ENCODE measurements around the gene DCLK1. TPM values are rescaled to one million over a fixed set of nuclear protein-coding genes. Genes with fewer than 3 reads are reported as not detected.

DCLK1 gene
- total and polyA plus RNA-seq, 7 experiments from 2014 or later: not detected

DNA sequence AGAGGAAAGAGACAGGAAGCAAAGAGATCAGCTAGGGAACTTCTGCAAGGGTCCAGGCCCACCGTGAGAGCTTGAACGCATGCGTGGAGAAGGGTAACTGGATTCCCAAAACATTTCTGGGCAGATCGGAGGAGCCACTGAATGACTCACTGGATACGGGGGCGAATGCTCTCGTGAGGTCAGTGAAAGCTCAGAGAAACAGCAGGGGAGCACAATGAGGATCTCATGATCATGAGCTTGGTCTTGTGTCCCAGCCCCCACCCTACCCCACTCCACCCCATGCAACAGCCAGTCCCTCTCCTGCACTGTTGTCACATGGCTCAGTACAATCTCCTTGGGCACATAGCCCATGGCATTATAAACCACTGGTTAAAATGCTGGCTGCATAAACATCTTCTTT lies 40.6 kb downstream of the DCLK1 start:
- no peak overlapping the region for H3K4me3 ChIP-seq (ENCODE audit: low read length)
- Mint-ChIP-seq H3K4me1 (no peaks in the 10 kb centered on the region), H3K27ac (no peak overlapping the region), H3K9me3 (peaks cover 0 to 22% (median 5%) of the 10 kb centered on the region in 11 donors), H3K27me3 (peaks cover 0 to 10% (median 3%) of the 10 kb centered on the region in 5 donors), H3K36me3 (no peaks in the 10 kb centered on the region), H3K4me3 (no peak overlapping the region)
- no peaks in the 10 kb centered on the region for H3K4me1 ChIP-seq (ENCODE audit: control insufficient read depth in 2 of 2, insufficient read depth in 2 of 2, low read length in 2 of 2)
- no peak for ATAC-seq
- DNase-seq: no peak
- no peak overlapping the region for H3K27ac ChIP-seq (ENCODE audit: low read depth, low read length)
- H3K9me3 ChIP-seq (ENCODE audit: control insufficient read depth in 2 of 3, low read length in 3 of 3): peaks cover 0 to 3% (median 0%) of the 10 kb centered on the region in 3 experiments
- POLR2A ChIA-PET: no interaction called here
- intact Hi-C loops (cut with micrococcal nuclease): no loop called here
- no peaks in the 10 kb centered on the region for H3K27me3 ChIP-seq (ENCODE audit: control insufficient read depth in 2 of 2, insufficient read depth in 2 of 2, low read length in 2 of 2)
- CTCF ChIA-PET: no interaction called here
- H3K36me3 ChIP-seq (ENCODE audit: control insufficient read depth in 2 of 3, insufficient read depth in 3 of 3, low read length in 3 of 3): no peaks in the 10 kb centered on the region

DNA sequence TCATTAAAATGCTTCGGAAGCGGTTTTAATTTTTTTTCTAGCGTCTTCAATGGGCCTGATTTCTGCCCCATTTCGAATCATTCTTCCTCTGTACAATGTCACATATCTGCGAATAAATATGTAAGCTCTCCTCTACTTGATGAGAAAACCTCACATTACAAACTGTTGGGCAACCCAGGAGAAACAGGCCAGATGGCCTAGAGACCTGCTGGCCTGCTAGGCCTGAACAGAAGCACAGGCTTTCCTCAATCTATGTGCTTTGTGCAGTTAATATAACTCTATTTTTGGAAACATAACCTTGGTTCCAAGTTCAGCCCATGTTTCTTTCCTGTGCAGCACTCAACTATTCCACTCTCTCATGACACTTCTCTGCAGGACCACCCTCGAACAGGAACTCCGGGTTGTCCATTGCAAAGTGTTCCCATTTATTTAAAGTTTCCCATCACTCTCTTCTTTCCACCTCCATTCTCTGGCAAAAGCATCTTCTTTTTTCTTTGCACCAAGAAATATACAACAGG lies 42.0 kb downstream of the DCLK1 start:
- no peak overlapping the region for H3K4me3 Mint-ChIP-seq
- peaks cover 0 to 22% (median 5%) of the 10 kb centered on the region in 11 donors for H3K9me3 Mint-ChIP-seq
- ChIA-PET POLR2A (no interaction called here), CTCF (no interaction called here)
- no peaks in the 10 kb centered on the region for H3K36me3 ChIP-seq (ENCODE audit: control insufficient read depth in 2 of 3, insufficient read depth in 3 of 3, low read length in 3 of 3)
- H3K4me1 Mint-ChIP-seq: no peaks in the 10 kb centered on the region
- H3K4me3 ChIP-seq (ENCODE audit: low read length): no peak overlapping the region
- DNase-seq (no peak), ATAC-seq (no peak)
- H3K4me1 ChIP-seq (ENCODE audit: control insufficient read depth in 2 of 2, insufficient read depth in 2 of 2, low read length in 2 of 2): no peaks in the 10 kb centered on the region
- peaks cover 0 to 10% (median 3%) of the 10 kb centered on the region in 5 donors for H3K27me3 Mint-ChIP-seq
- H3K27me3 ChIP-seq (ENCODE audit: control insufficient read depth in 2 of 2, insufficient read depth in 2 of 2, low read length in 2 of 2): no peaks in the 10 kb centered on the region
- no peak overlapping the region for H3K27ac ChIP-seq (ENCODE audit: low read depth, low read length)
- H3K9me3 ChIP-seq (ENCODE audit: control insufficient read depth in 2 of 3, low read length in 3 of 3): peaks cover 0 to 3% (median 0%) of the 10 kb centered on the region in 3 experiments
- no peaks in the 10 kb centered on the region for H3K36me3 Mint-ChIP-seq
- intact Hi-C loops (cut with micrococcal nuclease): no loop called here
- no peak overlapping the region for H3K27ac Mint-ChIP-seq

DNA sequence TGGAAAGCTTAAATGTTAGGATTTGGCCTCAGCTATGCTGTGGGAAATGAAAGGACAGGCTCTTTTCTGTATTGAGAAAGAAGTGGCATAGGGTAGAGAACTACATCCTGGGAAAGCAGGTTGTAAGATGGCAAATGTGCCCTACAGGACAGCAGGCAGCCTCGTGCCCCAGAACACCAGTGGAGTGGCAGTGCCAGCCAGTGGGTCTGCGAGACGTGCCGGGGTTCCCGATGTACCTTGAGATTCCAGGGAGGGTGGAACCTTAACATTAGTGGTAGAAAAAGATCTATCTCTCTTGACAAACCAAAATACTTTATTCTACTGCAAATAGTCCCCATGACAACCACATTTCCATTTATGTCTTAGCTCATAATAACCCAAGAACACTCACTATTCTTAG lies 42.7 kb downstream of the DCLK1 start:
- no peak for DNase-seq

DNA sequence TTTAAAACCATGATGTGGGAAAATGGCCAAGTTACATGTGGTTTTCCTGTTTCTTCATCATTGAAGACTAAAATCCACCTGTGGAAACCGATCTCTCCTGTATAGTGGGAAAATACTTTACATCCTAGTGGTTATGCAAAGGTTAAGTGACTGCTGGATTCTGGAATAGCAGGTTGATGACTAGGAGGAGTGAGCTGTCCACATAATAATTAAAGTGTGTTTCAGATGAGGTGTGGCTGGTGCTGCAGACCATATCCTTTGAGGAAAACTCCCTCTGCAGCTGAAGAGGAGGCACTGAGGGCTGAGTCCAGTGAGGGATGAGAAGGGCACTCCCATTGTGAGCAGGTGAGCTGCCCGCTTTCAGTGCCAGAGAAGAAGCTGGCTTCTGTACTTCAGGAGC lies 43.2 kb downstream of the DCLK1 start:
- no peak overlapping the region for H3K4me3 Mint-ChIP-seq
- no peaks in the 10 kb centered on the region for H3K27me3 ChIP-seq (ENCODE audit: control insufficient read depth in 2 of 2, insufficient read depth in 2 of 2, low read length in 2 of 2)
- DNase-seq: no peak
- ChIA-PET POLR2A (no interaction called here), CTCF (no interaction called here)
- intact Hi-C loops (cut with micrococcal nuclease): no loop called here
- peaks cover 0 to 3% (median 0%) of the 10 kb centered on the region in 3 experiments for H3K9me3 ChIP-seq (ENCODE audit: control insufficient read depth in 2 of 3, low read length in 3 of 3)
- no peaks in the 10 kb centered on the region for H3K36me3 Mint-ChIP-seq
- H3K9me3 Mint-ChIP-seq: peaks cover 0 to 22% (median 5%) of the 10 kb centered on the region in 11 donors
- no peaks in the 10 kb centered on the region for H3K36me3 ChIP-seq (ENCODE audit: control insufficient read depth in 2 of 3, insufficient read depth in 3 of 3, low read length in 3 of 3)
- ATAC-seq: no peak
- H3K4me3 ChIP-seq (ENCODE audit: low read length): no peak overlapping the region
- no peak overlapping the region for H3K27ac Mint-ChIP-seq
- H3K4me1 ChIP-seq (ENCODE audit: control insufficient read depth in 2 of 2, insufficient read depth in 2 of 2, low read length in 2 of 2): no peaks in the 10 kb centered on the region
- H3K4me1 Mint-ChIP-seq: no peaks in the 10 kb centered on the region
- H3K27me3 Mint-ChIP-seq: peaks cover 0 to 10% (median 3%) of the 10 kb centered on the region in 5 donors
- no peak overlapping the region for H3K27ac ChIP-seq (ENCODE audit: low read depth, low read length)

More for the DNA sequence above, 42.7 kb downstream of the DCLK1 start:
- peaks cover 0 to 22% (median 5%) of the 10 kb centered on the region in 11 donors for H3K9me3 Mint-ChIP-seq
- no peak for ATAC-seq
- ChIA-PET CTCF (no interaction called here), POLR2A (no interaction called here)
- H3K27ac Mint-ChIP-seq: no peak overlapping the region
- Histone ChIP-seq H3K36me3 (ENCODE audit: control insufficient read depth in 2 of 3, insufficient read depth in 3 of 3, low read length in 3 of 3) (no peaks in the 10 kb centered on the region), H3K9me3 (ENCODE audit: control insufficient read depth in 2 of 3, low read length in 3 of 3) (peaks cover 0 to 3% (median 0%) of the 10 kb centered on the region in 3 experiments), H3K27ac (ENCODE audit: low read depth, low read length) (no peak overlapping the region), H3K4me3 (ENCODE audit: low read length) (no peak overlapping the region), H3K4me1 (ENCODE audit: control insufficient read depth in 2 of 2, insufficient read depth in 2 of 2, low read length in 2 of 2) (no peaks in the 10 kb centered on the region), H3K27me3 (ENCODE audit: control insufficient read depth in 2 of 2, insufficient read depth in 2 of 2, low read length in 2 of 2) (no peaks in the 10 kb centered on the region)
- no peaks in the 10 kb centered on the region for H3K36me3 Mint-ChIP-seq
- H3K4me1 Mint-ChIP-seq: no peaks in the 10 kb centered on the region
- peaks cover 0 to 10% (median 3%) of the 10 kb centered on the region in 5 donors for H3K27me3 Mint-ChIP-seq
- H3K4me3 Mint-ChIP-seq: no peak overlapping the region
- intact Hi-C loops (cut with micrococcal nuclease): no loop called here

DNA sequence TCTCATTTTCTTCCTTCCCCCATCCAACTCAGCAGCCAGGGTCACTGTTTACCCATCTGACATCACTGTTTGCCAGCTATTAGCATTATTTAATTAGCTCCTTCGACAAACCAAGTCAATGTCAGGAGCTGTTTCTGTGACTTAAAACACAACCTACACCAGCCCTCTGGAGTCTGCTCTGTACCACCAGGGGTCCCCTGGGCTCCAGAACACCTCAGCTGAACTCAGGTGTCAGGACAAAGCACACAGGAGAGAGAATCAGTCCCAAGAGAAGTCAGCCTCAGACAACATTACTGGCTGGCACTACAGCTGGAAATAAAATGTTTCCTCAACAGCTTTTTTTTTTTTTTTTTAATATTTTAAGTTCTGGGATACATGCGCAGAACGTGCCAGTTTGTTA lies 45.1 kb downstream of the DCLK1 start:
- ATAC-seq (no peak), DNase-seq (no peak)
- no peaks in the 10 kb centered on the region for H3K36me3 ChIP-seq (ENCODE audit: control insufficient read depth in 2 of 3, insufficient read depth in 3 of 3, low read length in 3 of 3)
- peaks cover 0 to 5% (median 0%) of the 10 kb centered on the region in 5 donors for H3K27me3 Mint-ChIP-seq
- no peaks in the 10 kb centered on the region for H3K27me3 ChIP-seq (ENCODE audit: control insufficient read depth in 2 of 2, insufficient read depth in 2 of 2, low read length in 2 of 2)
- peaks cover 0 to 3% (median 0%) of the 10 kb centered on the region in 3 experiments for H3K9me3 ChIP-seq (ENCODE audit: control insufficient read depth in 2 of 3, low read length in 3 of 3)
- CTCF ChIA-PET: no interaction called here
- H3K4me3 ChIP-seq (ENCODE audit: low read length): no peak overlapping the region
- no peak overlapping the region for H3K27ac Mint-ChIP-seq
- H3K4me1 ChIP-seq (ENCODE audit: control insufficient read depth in 2 of 2, insufficient read depth in 2 of 2, low read length in 2 of 2): no peaks in the 10 kb centered on the region
- H3K36me3 Mint-ChIP-seq: no peaks in the 10 kb centered on the region
- no peaks in the 10 kb centered on the region for H3K4me1 Mint-ChIP-seq
- no peak overlapping the region for H3K27ac ChIP-seq (ENCODE audit: low read depth, low read length)
- no peak overlapping the region for H3K4me3 Mint-ChIP-seq
- intact Hi-C loops (cut with micrococcal nuclease): no loop called here
- H3K9me3 Mint-ChIP-seq: peaks cover 0 to 12% (median 3%) of the 10 kb centered on the region in 11 donors
- POLR2A ChIA-PET: no interaction called here

DNA sequence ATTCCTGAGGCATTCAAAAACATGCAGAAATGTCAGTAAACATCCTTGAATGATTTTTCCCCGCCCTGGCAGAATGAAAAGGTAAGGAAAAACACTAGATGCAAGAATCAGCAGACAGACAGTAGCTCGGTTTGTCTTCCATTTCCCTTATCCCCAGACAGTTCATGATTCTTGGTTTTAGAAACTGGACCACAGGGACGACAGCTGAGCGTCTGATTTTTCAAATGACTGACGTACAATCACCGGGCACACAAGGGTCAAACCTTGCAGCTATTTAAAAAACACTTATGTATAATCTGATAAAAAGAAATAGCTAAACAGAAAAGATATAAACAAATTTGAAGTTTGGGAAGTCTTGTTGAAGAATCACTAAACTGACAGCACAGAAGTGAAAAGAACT lies 47.1 kb downstream of the DCLK1 start:
- Mint-ChIP-seq H3K27me3 (peaks cover 0 to 5% (median 0%) of the 10 kb centered on the region in 5 donors), H3K27ac (no peak overlapping the region), H3K36me3 (no peaks in the 10 kb centered on the region), H3K9me3 (peaks cover 0 to 8% (median 0%) of the 10 kb centered on the region in 11 donors), H3K4me1 (no peaks in the 10 kb centered on the region), H3K4me3 (no peak overlapping the region)
- Histone ChIP-seq H3K4me3 (ENCODE audit: low read length) (no peak overlapping the region), H3K27ac (ENCODE audit: low read depth, low read length) (no peak overlapping the region), H3K9me3 (ENCODE audit: control insufficient read depth in 2 of 3, low read length in 3 of 3) (no peaks in the 10 kb centered on the region), H3K36me3 (ENCODE audit: control insufficient read depth in 2 of 3, insufficient read depth in 3 of 3, low read length in 3 of 3) (no peaks in the 10 kb centered on the region), H3K27me3 (ENCODE audit: control insufficient read depth in 2 of 2, insufficient read depth in 2 of 2, low read length in 2 of 2) (no peaks in the 10 kb centered on the region), H3K4me1 (ENCODE audit: control insufficient read depth in 2 of 2, insufficient read depth in 2 of 2, low read length in 2 of 2) (no peaks in the 10 kb centered on the region)
- intact Hi-C loops (cut with micrococcal nuclease): no loop called here
- no peak for ATAC-seq
- ChIA-PET CTCF (interaction anchor here (0.7 kb wide), 1 partner anchor 1354 kb away, joined by 4 read pairs; no protein-coding TSS in a partner anchor), POLR2A (no interaction called here)
- no peak for DNase-seq

DNA sequence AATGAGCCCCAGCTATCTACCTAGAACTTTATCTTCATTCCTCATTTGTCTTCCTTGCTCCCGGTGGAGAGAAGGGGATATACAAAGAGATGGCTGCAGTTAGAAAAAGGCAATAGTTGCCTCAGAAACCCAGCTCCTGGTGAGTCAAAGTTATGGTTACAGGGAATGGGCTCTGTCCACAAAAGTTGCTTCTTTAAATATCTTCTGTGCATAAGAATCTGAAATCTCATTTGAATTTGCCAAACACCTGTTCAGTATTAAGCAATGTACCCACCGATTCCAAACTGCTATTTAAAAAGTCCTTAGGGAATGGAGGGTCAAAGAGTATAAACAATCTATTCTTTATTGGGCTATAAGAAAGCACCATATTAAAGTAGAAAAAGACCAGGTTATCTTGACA lies 48.4 kb downstream of the DCLK1 start:
- no peaks in the 10 kb centered on the region for H3K4me1 ChIP-seq (ENCODE audit: control insufficient read depth in 2 of 2, insufficient read depth in 2 of 2, low read length in 2 of 2)
- Mint-ChIP-seq H3K36me3 (no peaks in the 10 kb centered on the region), H3K4me1 (no peaks in the 10 kb centered on the region), H3K27ac (no peak overlapping the region), H3K9me3 (peaks cover 0 to 13% (median 4%) of the 10 kb centered on the region in 11 donors), H3K4me3 (no peak overlapping the region), H3K27me3 (peaks cover 0 to 2% (median 0%) of the 10 kb centered on the region in 5 donors)
- ChIA-PET CTCF (no interaction called here), POLR2A (no interaction called here)
- no peak for ATAC-seq
- intact Hi-C loops (cut with micrococcal nuclease): no loop called here
- H3K27me3 ChIP-seq (ENCODE audit: control insufficient read depth in 2 of 2, insufficient read depth in 2 of 2, low read length in 2 of 2): no peaks in the 10 kb centered on the region
- H3K4me3 ChIP-seq (ENCODE audit: low read length): no peak overlapping the region
- H3K27ac ChIP-seq (ENCODE audit: low read depth, low read length): no peak overlapping the region
- DNase-seq: no peak
- no peaks in the 10 kb centered on the region for H3K9me3 ChIP-seq (ENCODE audit: control insufficient read depth in 2 of 3, low read length in 3 of 3)
- no peaks in the 10 kb centered on the region for H3K36me3 ChIP-seq (ENCODE audit: control insufficient read depth in 2 of 3, insufficient read depth in 3 of 3, low read length in 3 of 3)
